ENCODE data around the gene CREB3L2. TPM values are rescaled to one million over a fixed set of nuclear protein-coding genes. Genes with fewer than 3 reads are reported as not detected.

CREB3L2 gene
- total and polyA plus RNA-seq, 11 donors, result 4.0 to 40.6 (median 21.8) TPM

DNA sequence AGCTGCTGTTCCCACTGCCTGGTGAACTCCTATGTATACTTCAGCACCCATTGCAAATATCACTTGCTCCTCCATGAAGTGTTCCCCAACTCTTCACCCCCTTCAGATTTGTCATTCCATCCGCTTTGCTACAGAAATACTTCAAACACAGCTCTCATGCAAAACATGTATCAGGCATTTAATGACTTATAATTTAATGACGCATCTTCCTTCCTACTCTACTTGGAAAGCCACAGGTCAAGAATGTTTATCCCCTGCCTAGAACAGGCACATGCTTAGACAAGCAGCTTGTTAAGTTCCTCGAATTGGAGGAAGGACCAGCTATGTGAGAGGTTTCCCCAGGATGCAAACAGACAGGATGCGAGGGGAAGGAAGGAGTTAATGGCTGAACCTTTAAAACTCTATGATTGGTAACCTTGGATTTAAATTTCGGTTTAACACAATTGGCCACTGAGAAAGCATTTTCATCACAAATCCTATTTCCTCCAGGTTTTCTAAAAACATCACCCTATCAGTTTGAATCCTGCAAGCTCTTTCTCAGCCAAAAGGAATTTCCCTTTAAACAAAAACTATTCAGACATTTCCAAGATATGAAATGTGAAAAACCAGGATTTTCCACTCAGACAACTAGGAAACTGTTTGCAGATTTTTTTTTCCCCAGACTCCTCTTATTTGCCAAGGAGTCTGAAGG, 11.5 kb downstream of the CREB3L2 start:
- peak overlapping the region; percentile 3 to 94 (median 70) for H3K27ac ChIP-seq
- no peaks in the 10 kb centered on the region for H3K27me3 ChIP-seq
- intact Hi-C loops (cut with DNase I), result loop anchor here in 2 of 10 donors (5.0 to 10.0 kb wide), 2 partner anchors 38 to 46 kb away; no protein-coding TSS in a partner anchor
- H3K9me3 ChIP-seq, result no peaks in the 10 kb centered on the region
- DNase-seq (no peak), ATAC-seq (peak in 1 of 4 donors; percentile 52)
- peak overlapping the region in 4 of 12 donors; percentile 8 to 33 (median 21) for H3K4me3 ChIP-seq
- 45 to 60% (median 52%) methylated on average over 5 of the region's 5 CpGs for WGBS, 4 donors
- TF ChIP-seq, protein P1, sequence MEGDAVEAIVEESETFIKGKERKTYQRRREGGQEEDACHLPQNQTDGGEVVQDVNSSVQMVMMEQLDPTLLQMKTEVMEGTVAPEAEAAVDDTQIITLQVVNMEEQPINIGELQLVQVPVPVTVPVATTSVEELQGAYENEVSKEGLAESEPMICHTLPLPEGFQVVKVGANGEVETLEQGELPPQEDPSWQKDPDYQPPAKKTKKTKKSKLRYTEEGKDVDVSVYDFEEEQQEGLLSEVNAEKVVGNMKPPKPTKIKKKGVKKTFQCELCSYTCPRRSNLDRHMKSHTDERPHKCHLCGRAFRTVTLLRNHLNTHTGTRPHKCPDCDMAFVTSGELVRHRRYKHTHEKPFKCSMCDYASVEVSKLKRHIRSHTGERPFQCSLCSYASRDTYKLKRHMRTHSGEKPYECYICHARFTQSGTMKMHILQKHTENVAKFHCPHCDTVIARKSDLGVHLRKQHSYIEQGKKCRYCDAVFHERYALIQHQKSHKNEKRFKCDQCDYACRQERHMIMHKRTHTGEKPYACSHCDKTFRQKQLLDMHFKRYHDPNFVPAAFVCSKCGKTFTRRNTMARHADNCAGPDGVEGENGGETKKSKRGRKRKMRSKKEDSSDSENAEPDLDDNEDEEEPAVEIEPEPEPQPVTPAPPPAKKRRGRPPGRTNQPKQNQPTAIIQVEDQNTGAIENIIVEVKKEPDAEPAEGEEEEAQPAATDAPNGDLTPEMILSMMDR (IDR thresholded peaks at IDR 0.05), result no peak
- no peak for TF ChIP-seq POLR2A (IDR thresholded peaks at IDR 0.05)
- H3K4me1 ChIP-seq, result peaks cover 0 to 97% (median 85%) of the 10 kb centered on the region in 12 donors
- H3K36me3 ChIP-seq, result no peaks in the 10 kb centered on the region

DNA sequence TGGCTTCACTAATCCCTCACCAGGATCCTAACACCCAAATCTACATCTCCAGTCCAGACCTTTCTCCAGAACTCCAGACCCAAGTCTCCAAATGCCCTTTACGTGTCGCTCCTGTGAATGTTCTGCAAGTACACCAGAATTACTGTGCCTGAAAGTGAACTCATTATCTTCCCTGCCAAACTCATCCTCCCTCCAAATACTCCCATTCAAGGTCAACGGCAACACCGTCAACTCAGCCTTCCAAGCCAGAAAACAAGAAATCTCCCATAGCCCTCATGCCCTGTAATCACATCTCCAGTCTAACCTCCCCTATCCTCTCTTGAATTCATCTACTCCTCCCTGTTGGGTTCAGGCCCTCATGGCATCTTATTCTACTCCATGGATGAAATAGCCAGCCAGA, 12.3 kb downstream of the CREB3L2 start:
- Histone ChIP-seq H3K36me3 (no peaks in the 10 kb centered on the region), H3K9me3 (no peaks in the 10 kb centered on the region), H3K4me3 (peak overlapping the region in 1 of 12 donors; percentile 17), H3K27ac (peak overlapping the region in 9 of 12 donors; percentile 43 to 94 (median 81)), H3K4me1 (peaks cover 0 to 98% (median 90%) of the 10 kb centered on the region in 12 donors), H3K27me3 (no peaks in the 10 kb centered on the region)
- ATAC-seq (no peak), DNase-seq (no peak)
- 72 to 81% (median 76%) methylated on average over 4 of the region's 4 CpGs for WGBS, 4 donors
- TF ChIP-seq, protein P1 (IDR thresholded peaks at IDR 0.05), result no peak
- TF ChIP-seq POLR2A (IDR thresholded peaks at IDR 0.05), result no peak
- intact Hi-C loops (cut with DNase I), result loop anchor here in 1 of 10 donors (5.0 kb wide), 1 partner anchor 47 kb away; no protein-coding TSS in a partner anchor

DNA sequence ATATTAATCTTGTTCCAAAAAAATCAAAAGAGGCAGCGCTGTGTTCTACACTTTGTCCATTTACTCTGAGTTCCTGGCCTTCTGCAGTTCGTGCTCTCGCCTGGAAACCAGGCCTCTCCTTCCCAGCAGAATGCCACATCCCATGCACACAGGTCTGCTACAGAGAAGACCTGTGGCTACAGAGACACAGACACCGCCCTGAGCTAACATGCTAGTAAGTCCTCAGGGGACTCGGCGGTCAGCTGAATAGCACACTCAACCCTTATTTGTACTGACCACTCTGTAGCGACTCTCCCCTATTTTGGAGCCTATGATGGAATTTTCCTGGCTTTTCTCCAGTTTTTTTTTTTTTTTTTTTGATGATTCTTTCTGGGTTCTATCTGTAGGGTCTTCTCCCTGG, 12.8 kb downstream of the CREB3L2 start:
- peak in 2 of 5 donors; percentile 34 to 54 for DNase-seq

DNA sequence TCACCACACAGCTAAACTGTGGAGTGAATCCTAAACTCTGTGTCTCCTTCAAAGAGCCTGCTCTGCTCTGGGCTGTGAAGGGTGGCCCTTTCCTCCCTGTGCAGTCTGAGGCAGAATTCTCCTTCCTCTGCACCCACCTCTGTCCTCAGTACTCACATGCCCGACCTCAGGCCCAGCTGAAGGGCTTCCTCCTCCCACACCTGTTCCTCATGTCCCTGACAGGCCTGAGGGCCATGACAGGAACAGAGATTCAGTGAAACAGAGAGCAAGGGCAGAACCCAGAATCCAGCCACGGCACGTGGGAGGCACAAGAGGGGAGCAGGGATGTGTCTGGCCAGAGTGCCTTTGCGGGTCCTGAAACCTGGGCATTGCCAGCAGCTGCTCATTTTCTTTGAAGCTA, 13.9 kb downstream of the CREB3L2 start:
- 63 to 76% (median 72%) methylated on average over 4 of the region's 4 CpGs for WGBS, 4 donors
- no peaks in the 10 kb centered on the region for H3K9me3 ChIP-seq
- TF ChIP-seq, protein P1 (IDR thresholded peaks at IDR 0.05), result no peak
- no peak for TF ChIP-seq POLR2A (IDR thresholded peaks at IDR 0.05)
- peak overlapping the region in 7 of 12 donors; percentile 13 to 94 (median 56) for H3K27ac ChIP-seq
- DNase-seq, result peak in 1 of 5 donors; percentile 54
- H3K4me1 ChIP-seq, result peaks cover 0 to 99% (median 92%) of the 10 kb centered on the region in 12 donors
- no peak for ATAC-seq
- H3K4me3 ChIP-seq, result no peak overlapping the region
- intact Hi-C loops (cut with DNase I), result loop anchor here in 1 of 10 donors (5.0 kb wide), 1 partner anchor 46 kb away; no protein-coding TSS in a partner anchor
- H3K27me3 ChIP-seq, result no peaks in the 10 kb centered on the region
- no peaks in the 10 kb centered on the region for H3K36me3 ChIP-seq

More for the DNA sequence above, 12.8 kb downstream of the CREB3L2 start:
- Histone ChIP-seq H3K4me1 (peaks cover 0 to 98% (median 93%) of the 10 kb centered on the region in 12 donors), H3K36me3 (no peaks in the 10 kb centered on the region), H3K4me3 (peak overlapping the region in 1 of 12 donors; percentile 17), H3K27me3 (no peaks in the 10 kb centered on the region), H3K27ac (peak overlapping the region in 8 of 12 donors; percentile 45 to 94 (median 82)), H3K9me3 (no peaks in the 10 kb centered on the region)
- intact Hi-C loops (cut with DNase I), result loop anchor here in 1 of 10 donors (5.0 kb wide), 1 partner anchor 47 kb away; no protein-coding TSS in a partner anchor
- ATAC-seq, result no peak
- TF ChIP-seq, protein P1 (IDR thresholded peaks at IDR 0.05), result no peak
- no peak for TF ChIP-seq POLR2A (IDR thresholded peaks at IDR 0.05)
- 57 to 71% (median 66%) methylated on average over 7 of the region's 7 CpGs for WGBS, 4 donors
